ENCODE results near the gene ACTN4. TPM values are rescaled to one million over a fixed set of nuclear protein-coding genes. Genes with fewer than 3 reads are reported as not detected.
"Not testable (repeated sequence)": the region's sequence is repeated elsewhere in the genome, so short reads cannot be mapped to it uniquely, and the experiment has no call there.

ACTN4 gene
- total RNA-seq, 2 experiments from 2014 or later: 337 to 354 TPM

DNA sequence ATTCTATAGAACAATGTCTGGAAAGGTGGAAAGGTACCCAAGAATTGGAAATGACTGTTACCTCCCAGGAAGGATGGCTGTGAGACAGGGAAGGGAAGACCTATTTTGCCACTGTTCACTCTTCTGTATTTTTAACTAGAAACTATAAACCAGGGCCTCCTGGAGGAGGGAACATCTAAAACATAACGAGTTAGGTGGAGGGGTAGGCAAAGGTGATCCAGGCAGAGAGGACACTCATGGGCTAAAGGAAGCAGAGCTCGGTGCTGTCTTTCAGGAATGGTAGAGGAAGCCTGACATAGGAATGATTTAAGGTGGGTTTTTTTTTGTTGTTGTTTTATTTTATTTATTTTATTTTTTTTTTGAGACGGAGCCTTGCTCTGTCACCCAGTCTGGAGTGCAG lies 22.6 kb upstream of the ACTN4 start:
- Mint-ChIP-seq H3K4me1 (peaks cover 9% of the 10 kb centered on the region), H3K36me3 (ENCODE audit: low read depth) (peaks cover 55% of the 10 kb centered on the region), H3K27me3 (no peaks in the 10 kb centered on the region), H3K9me3 (no peaks in the 10 kb centered on the region), H3K27ac (no peak overlapping the region), H3K4me3 (no peak overlapping the region)
- ChIA-PET CTCF (interaction anchor here (1.0 to 1.8 kb wide), 2 partner anchors 10 to 12 kb away, joined by 5 read pairs; no protein-coding TSS in a partner anchor), POLR2A (no interaction called here)
- no peak for DNase-seq

GRCh38 chr19:38626401-38626800 lies 21.0 kb upstream of the ACTN4 start:
- Mint-ChIP-seq H3K4me1 (peaks cover 1% of the 10 kb centered on the region), H3K4me3 (no peak overlapping the region), H3K27ac (no peak overlapping the region), H3K36me3 (ENCODE audit: low read depth) (peaks cover 51% of the 10 kb centered on the region), H3K27me3 (no peaks in the 10 kb centered on the region), H3K9me3 (no peaks in the 10 kb centered on the region)
- ChIA-PET POLR2A (no interaction called here), CTCF (interaction anchor here (1.8 kb wide), 1 partner anchor 10 kb away, joined by 5 read pairs; no protein-coding TSS in a partner anchor)
- no peak for DNase-seq

- Mint-ChIP-seq H3K4me1 (peaks cover 5% of the 10 kb centered on the region), H3K36me3 (ENCODE audit: low read depth) (peaks cover 47% of the 10 kb centered on the region), H3K9me3 (no peaks in the 10 kb centered on the region), H3K27ac (peak overlapping the region; percentile 46), H3K27me3 (no peaks in the 10 kb centered on the region), H3K4me3 (no peak overlapping the region)
- no peak for DNase-seq
- POLR2A ChIA-PET: interaction anchor here (0.5 to 0.7 kb wide), 2 partner anchors 11 to 12 kb away, joined by 3 read pairs; partner anchors contain the start of gene EIF3K
- CTCF ChIA-PET: interaction anchor here (0.7 to 1.1 kb wide), 2 partner anchors 14 to 222 kb away, joined by 3 to 4 read pairs; no protein-coding TSS in a partner anchor
Observed at GRCh38 chr19:38629568-38629967, 17.9 kb upstream of the ACTN4 start.

DNA sequence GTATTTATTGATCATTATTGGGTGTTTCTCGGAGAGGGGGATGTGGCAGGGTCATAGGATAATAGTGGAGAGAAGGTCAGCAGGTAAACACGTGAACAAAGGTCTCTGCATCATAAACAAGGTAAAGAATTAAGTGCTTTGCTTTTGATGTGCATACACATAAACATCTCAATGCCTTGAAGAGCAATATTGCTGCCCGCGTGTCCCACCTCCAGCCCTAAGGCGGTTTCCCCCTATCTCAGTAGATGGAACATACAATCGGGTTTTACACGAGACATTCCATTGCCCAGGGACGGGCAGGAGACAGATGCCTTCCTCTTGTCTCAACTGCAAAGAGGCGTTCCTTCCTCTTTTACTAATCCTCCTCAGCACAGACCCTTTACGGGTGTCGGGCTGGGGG lies 16.1 kb upstream of the ACTN4 start:
- POLR2A ChIA-PET, CTCF ChIA-PET, DNase-seq, H3K27me3 Mint-ChIP-seq, H3K27ac Mint-ChIP-seq, H3K4me3 Mint-ChIP-seq, H3K9me3 Mint-ChIP-seq: not testable (repeated sequence)
- H3K4me1 Mint-ChIP-seq: peaks cover 22% of the 10 kb centered on the region
- peaks cover 44% of the 10 kb centered on the region for H3K36me3 Mint-ChIP-seq (ENCODE audit: low read depth)

GRCh38 chr19:38631811-38632475 lies 15.5 kb upstream of the ACTN4 start:
- DNase-seq, H3K4me3 Mint-ChIP-seq, H3K27ac Mint-ChIP-seq, POLR2A ChIA-PET, CTCF ChIA-PET, H3K27me3 Mint-ChIP-seq, H3K9me3 Mint-ChIP-seq: not testable (repeated sequence)
- peaks cover 43% of the 10 kb centered on the region for H3K36me3 Mint-ChIP-seq (ENCODE audit: low read depth)
- peaks cover 29% of the 10 kb centered on the region for H3K4me1 Mint-ChIP-seq

DNA sequence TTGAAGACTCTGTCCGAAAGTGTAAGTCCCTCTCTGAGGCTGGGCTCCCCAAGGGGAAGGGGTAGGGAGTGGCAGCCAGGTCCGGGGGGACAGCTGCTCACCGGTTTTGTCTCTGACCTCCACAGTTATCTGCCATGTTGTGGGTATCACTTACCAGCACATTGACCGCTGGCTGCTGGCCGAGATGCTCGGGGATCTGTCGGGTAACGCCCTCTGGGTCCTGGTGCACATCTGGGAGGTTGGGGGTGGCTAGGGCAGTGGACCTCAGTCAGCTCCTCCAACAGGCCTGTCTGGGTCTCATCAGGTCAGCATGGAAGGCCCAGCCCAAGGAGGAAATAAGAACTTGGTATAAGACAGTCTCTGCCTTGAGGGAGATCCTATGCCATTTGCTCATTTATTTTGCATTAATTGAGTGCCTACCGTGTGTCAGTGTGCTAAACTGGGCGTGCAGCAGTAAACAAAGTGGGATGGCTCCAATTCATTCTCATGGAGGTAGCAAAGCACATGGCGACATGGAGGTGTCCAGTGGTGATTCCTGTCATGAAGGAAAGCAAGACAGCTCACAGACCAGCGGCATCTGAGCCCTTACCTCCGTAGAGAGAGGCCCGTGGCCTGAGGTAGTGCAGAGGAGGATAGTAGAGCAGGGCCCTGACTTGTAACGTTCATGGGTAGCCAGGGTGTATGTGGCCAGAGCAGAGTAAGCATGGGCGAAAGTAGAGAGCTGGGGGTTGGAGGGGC lies 14.8 kb upstream of the ACTN4 start:
- H3K27me3 Mint-ChIP-seq: no peaks in the 10 kb centered on the region
- DNase-seq: no peak
- ChIA-PET CTCF (no interaction called here), POLR2A (no interaction called here)
- H3K36me3 Mint-ChIP-seq (ENCODE audit: low read depth): peaks cover 42% of the 10 kb centered on the region
- H3K4me1 Mint-ChIP-seq: peaks cover 36% of the 10 kb centered on the region
- no peak overlapping the region for H3K4me3 Mint-ChIP-seq
- H3K27ac Mint-ChIP-seq: peak overlapping the region; percentile 67
- H3K9me3 Mint-ChIP-seq: no peaks in the 10 kb centered on the region

DNA sequence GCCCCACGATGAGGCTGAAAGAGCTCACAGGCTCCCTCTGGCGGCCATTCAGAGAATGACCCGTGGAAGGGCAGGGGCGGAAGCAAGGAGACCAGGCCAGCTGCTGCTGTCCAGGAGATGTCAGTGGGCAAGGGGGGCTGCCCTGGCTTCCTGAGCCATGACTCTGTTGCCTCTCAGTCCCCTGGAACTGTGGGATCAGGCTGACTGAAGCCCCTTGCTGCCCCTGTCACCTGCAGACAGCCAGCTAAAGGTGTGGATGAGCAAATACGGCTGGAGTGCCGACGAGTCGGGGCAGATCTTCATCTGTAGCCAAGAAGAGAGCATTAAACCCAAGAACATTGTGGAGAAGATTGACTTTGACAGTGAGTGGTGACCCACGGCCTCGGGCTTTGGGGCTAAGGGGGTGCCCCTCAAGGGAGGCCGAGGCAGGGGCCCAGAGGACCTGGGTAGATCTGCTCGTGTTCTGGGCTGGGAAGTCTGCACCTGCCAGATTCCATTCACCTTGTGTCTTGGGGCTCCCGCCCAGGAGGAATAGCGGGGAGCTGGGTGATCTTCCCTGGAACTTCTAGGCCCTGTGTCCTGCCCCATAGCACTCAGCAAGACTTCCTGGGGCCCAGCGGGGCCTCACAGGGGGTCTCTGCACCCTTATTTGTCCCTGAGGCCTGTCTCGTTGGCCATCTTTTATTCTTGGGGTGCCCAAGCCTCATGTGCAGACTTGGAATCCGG lies 12.5 kb upstream of the ACTN4 start:
- ChIA-PET POLR2A (interaction anchor here (0.6 to 1.6 kb wide), 2 partner anchors 16 to 80 kb away, joined by 3 to 4 read pairs; partner anchors contain the start of gene EIF3K), CTCF (interaction anchor here (0.6 to 2.9 kb wide), 36 partner anchors 9 to 295 kb away, joined by 3 to 22 read pairs (median 4); partner anchors contain the start of genes ACTN4, EIF3K, FAM98C and MAP4K1)
- Mint-ChIP-seq H3K9me3 (no peaks in the 10 kb centered on the region), H3K36me3 (ENCODE audit: low read depth) (peaks cover 31% of the 10 kb centered on the region), H3K4me1 (peaks cover 44% of the 10 kb centered on the region), H3K27ac (peak overlapping the region; percentile 78), H3K27me3 (no peaks in the 10 kb centered on the region), H3K4me3 (no peak overlapping the region)
- DNase-seq: peak; percentile 79

GRCh38 chr19:38635483-38636399 lies 11.7 kb upstream of the ACTN4 start:
- Mint-ChIP-seq H3K36me3 (ENCODE audit: low read depth) (peaks cover 31% of the 10 kb centered on the region), H3K27me3 (no peaks in the 10 kb centered on the region), H3K9me3 (no peaks in the 10 kb centered on the region), H3K27ac (peak overlapping the region; percentile 85), H3K4me1 (peaks cover 47% of the 10 kb centered on the region), H3K4me3 (no peak overlapping the region)
- ChIA-PET POLR2A (interaction anchor here (1.6 kb wide), 1 partner anchor 17 kb away, joined by 3 read pairs; the partner anchor contains the start of gene EIF3K), CTCF (interaction anchor here (0.6 to 2.9 kb wide), 26 partner anchors 8 to 317 kb away, joined by 3 to 22 read pairs (median 5); partner anchors contain the start of genes ACTN4, EIF3K, FAM98C and MAP4K1)
- DNase-seq: no peak

- no peak overlapping the region for H3K27ac Mint-ChIP-seq
- ChIA-PET POLR2A (no interaction called here), CTCF (interaction anchor here (0.6 to 2.9 kb wide), 4 partner anchors 9 to 236 kb away, joined by 3 to 16 read pairs (median 4); partner anchors contain the start of genes ACTN4 and FAM98C)
- no peak overlapping the region for H3K4me3 Mint-ChIP-seq
- no peaks in the 10 kb centered on the region for H3K27me3 Mint-ChIP-seq
- H3K4me1 Mint-ChIP-seq: peaks cover 50% of the 10 kb centered on the region
- H3K9me3 Mint-ChIP-seq: no peaks in the 10 kb centered on the region
- H3K36me3 Mint-ChIP-seq (ENCODE audit: low read depth): peaks cover 18% of the 10 kb centered on the region
- DNase-seq: no peak
Observed at GRCh38 chr19:38638461-38638860, 9.0 kb upstream of the ACTN4 start.

GRCh38 chr19:38639679-38640078 lies 7.8 kb upstream of the ACTN4 start:
- Mint-ChIP-seq H3K36me3 (ENCODE audit: low read depth) (peaks cover 14% of the 10 kb centered on the region), H3K27me3 (no peaks in the 10 kb centered on the region), H3K9me3 (no peaks in the 10 kb centered on the region), H3K4me3 (no peak overlapping the region), H3K4me1 (peaks cover 47% of the 10 kb centered on the region), H3K27ac (no peak overlapping the region)
- no peak for DNase-seq
- ChIA-PET POLR2A (no interaction called here), CTCF (interaction anchor here (1.8 kb wide), 1 partner anchor 237 kb away, joined by 4 read pairs; the partner anchor contains the start of gene FAM98C)

DNA sequence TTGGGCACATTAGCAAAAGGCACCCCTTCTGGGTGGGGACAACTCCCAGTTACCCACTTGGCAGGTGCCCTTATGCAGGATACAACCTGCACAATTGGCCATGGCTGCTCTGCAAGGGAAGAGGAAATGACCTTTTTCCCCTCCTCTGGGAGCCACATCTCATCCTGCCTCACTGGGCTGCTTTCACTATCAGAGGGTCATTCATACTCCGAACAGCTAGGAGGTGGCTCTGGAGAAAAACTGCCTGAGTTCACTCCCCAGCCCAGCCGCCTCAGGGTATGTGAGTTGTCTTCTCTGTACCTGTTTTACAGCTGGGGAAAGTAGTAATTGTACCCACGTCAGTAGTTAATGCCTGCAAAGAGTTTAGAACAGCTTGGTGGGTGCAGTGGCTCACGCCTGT lies 7.1 kb upstream of the ACTN4 start:
- H3K27ac Mint-ChIP-seq: peak overlapping the region; percentile 19
- no peak overlapping the region for H3K4me3 Mint-ChIP-seq
- ChIA-PET CTCF (interaction anchor here (1.2 kb wide), 1 partner anchor 238 kb away, joined by 3 read pairs; the partner anchor contains the start of gene FAM98C), POLR2A (no interaction called here)
- DNase-seq: no peak
- peaks cover 10% of the 10 kb centered on the region for H3K36me3 Mint-ChIP-seq (ENCODE audit: low read depth)
- H3K9me3 Mint-ChIP-seq: no peaks in the 10 kb centered on the region
- H3K4me1 Mint-ChIP-seq: peaks cover 44% of the 10 kb centered on the region
- H3K27me3 Mint-ChIP-seq: no peaks in the 10 kb centered on the region
